Renal cortex interstitium (tissue), 11 donors: Measurements from ENCODE around the gene HOMER3. TPM values are rescaled to one million over a fixed set of nuclear protein-coding genes. Genes with fewer than 3 reads are reported as not detected.
"Not testable (repeated sequence)": the region's sequence is repeated elsewhere in the genome, so short reads cannot be mapped to it uniquely, and the experiment has no call there.

Source experiments
- DNase-seq, 11 donors: peaks; one replicate each; pipeline ENCODE4 v3.0.0-alpha.2; 2013; ENCODE audit warnings: low read depth in 9 of 11, low spot score in 4 of 11; ENCODE audit errors: extremely low read depth in 1 of 11
- polyA plus RNA-seq, 3 donors: library from polyadenylated mRNA; unstranded; fragments of 120-200 nt; gene quantifications; one replicate each; pipeline ENCODE4 v1.2.1, GENCODE V29; 2013; ENCODE audit not compliant: insufficient read length in 3 of 3

Gene HOMER3
- polyA plus RNA-seq, 3 donors, result 45.6 to 70.4 (median 62.5) TPM

DNA sequence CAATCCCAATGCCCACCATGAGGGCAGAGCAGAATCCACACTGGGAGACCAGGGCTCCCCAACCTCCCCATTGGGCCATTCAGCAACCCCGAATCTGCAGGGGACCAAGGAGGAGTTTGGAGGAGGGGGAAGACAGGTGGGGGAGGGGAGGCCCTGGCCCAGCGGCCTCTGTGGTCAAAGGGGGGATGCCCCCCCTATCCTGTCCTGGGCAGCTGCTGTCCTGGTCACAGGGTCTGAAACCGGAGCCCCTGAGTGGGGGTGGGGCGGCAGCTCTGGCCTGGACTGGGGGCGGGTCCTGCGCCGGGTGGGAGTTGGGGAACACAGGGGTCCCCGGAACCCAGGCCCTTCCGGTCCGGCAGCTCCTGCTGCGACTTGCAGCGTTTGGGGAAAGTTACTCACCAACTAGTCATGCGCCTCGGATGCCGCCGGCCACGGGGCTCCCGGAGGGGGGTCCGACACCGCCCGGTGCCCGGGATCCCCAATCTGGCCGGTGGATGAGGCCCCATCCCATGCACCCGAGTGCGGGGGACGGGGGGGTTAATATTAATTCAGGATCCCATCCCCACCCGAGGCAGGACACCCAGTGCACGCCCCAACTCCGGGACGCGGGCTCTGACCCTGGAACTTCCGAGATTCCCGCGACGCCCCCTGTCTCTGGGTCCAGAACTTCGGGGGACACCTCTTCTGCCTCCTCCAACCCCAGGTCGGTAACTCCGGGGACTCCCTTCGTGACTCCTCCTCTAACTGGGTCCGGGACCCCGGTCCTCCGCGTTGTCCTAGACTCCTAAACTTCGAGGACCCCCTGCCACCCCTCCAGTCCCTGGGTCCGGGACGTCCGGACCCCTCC is 872 bp downstream of the HOMER3 start:
- peak in 4 of 11 donors; percentile 46 to 68 (median 62) for DNase-seq

DNA sequence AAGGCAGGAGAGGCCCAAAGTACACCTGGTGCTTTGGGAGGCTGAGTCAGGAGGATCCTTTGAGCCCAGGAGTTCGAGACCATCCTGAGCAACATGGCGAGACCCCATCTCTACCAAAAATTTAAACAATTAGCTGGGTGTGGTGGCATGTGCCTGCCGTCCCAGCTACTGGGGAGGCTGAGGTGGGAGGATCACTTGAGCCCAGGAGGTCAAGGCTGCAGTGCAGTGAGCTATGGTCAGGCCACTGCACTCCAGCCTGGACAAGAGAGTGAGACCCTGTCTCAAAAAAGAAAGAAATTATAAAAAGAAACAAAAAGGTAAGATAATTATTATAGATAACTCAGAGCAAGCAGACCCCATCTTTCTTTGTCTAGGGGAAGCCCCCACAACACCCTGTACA is 1.9 kb downstream of the HOMER3 start:
- DNase-seq, result no peak

DNA sequence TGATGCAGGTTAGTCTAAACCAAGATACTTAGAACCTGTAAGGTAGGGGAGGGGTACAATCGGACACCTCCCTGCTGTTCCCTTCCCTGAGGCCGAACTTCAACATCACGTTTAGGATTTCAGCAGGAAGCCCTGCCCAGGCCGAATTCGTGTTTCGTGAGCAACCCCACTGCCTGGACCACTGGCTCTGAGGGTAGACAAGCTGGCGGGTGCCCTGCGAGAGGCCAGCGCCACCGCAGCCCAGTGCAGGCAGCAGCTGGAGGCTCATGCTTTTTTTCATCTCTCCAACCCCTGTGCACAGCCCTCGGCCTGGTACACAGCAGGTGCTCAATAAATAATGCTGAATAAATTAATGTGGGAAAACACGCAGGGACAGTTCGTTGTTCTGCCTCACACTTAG is 7.7 kb downstream of the HOMER3 start:
- no peak for DNase-seq

DNA sequence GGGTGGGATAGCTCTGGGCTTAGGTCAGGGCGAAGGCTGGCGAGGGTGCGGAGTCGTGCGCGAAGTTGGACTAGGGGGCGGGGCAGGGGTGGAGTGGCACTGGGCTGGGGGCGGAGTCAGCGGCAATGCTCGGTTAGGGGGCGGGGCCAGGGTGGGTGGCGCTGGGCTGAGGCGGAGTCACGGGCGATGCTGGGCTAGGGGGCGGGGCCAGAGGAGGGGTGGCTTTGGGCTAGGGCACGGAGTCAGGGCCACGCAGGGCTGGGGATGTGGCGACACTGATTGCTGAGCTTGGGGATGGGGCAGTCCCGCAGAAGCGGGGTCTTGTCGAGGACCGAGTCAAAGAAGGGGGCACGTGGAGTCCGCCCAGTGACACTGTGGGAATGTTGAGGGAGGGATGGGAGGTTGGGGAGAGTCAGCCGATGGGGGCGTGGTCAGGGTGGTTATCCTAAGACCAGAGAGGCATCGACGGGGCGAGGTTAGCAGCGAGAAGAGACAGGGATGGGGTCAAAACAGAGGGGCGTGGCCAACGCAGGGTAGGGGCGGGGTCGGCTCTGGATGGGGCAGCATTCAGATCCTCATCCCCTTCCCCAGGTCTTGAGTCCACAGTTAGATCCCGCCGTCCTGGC is 8.7 kb downstream of the HOMER3 start:
- DNase-seq, result peak in 2 of 11 donors; percentile 21 to 41

DNA sequence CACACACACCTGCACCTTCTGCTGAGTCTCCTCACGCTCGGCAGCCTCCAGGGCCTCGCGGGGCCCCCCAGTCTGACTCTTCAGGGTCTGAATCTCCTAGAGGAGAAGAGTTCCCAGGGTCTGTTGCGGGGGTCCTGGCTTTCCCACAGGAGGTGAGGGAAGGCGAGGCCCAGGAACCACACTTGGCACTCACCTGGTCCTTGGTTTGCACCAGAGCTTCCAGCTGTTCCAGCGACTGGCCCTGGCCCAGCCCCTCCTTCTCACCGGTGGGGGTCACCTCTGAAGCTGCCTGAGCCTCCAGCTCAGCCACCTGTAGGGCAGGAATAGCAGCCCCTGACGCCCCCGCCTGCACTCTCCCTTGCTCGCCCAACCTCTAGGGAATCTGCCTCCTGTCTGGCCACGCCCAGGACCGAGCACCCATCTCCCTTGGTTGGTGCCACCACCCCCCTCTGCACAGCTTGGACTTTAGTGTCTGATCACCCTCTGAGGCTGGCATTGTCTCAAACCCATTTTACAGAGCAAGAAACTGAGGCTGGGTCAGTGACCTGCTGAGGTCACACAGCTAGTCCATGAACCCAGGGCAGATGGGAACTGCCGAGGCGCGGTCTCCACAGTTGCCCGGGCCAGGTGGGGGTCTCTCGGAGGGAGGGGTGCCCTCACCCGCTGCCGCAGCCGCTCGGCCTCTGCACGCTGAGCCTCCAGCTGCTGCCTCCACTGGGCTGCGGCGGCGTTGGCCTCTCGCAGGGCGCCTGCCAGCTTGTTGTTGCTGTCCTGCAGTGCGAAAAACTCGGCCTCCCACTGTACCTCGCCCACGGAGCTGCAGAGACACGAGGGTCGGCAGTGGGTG is 9.5 kb downstream of the HOMER3 start:
- DNase-seq, result no peak

DNA sequence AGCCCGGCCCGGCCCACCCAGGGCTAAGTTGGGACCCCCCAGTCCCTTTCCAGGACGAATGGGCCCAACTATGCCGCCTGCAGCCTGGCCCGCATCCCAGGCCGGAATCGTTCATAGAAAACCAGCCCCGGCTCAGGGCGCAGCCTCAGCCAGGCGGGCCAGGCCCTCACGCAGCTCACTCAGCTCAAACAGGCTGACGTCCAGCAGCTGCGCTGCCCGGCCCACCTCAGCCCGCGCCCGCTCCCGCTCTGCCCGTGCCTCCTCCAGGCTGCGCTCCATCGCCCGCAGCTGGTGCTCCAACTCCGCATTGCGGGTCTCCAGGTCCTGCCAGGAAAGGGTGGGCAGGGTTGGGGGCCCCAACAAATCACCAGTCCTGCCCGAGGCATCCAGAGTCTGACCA is 11.7 kb downstream of the HOMER3 start:
- DNase-seq, result no peak

DNA sequence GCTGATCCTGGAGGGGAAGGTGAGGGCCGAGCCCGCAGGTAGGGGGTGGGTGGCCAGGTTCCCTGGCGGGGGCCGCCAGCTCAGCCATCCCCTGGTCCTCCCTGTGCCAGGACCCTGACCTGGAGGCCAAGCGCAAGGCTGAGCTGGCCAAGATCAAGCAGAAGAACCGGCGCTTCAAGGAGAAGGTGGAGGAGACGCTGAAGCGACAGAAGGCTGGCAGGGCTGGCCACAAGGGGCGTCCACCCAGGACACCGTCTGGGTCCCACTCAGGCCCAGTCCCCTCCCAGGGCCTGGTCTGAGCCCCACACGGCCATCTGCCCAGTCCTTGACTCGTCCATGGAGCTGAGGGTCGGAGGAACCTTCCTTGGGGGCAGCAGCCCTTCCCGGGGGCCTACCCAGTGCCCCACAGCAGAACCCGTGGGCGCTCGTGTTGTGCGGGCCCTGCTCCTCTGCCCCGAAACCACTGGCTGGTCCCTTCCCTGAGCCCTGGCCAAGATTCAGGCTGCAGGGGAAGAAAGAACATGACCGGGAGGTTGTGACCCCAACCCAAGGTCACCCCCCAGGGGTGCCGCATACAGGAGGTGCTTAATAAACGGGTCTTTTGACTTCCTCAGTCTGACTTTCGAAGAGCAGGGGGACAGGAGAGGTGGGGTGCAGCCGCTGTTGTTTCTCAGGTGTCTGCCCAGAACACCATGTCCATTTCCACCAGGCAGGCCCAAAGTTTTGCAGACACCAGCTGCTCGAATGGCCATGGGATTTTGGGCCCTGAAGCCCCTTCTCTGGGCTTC is 12.8 kb downstream of the HOMER3 start:
- DNase-seq, result no peak

DNA sequence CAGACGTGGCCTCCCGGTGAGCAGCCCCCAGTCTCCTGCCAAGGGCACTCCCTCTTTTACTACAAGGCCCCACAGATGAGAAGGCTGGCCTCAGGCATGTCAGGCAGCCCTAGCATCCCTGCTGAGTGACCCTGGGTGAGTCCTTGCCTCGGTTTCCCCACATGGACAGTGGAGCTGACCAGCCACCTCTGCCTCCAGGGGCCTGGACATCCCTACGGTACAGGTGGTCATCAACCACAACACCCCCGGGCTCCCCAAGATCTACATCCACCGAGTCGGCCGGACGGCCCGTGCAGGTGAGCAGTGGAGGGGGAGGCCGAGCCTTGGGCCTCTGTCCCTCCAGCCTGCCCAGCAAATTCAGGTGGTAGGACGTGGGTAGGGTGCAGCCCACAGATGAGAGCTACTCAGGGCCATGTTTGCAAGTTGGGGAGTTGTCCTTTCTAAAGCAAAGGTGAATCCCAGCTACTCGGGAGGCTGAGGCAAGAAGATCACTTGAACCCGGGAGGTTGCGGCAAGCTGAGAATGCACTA is 16.3 kb downstream of the HOMER3 start:
- DNase-seq, result no peak

DNA sequence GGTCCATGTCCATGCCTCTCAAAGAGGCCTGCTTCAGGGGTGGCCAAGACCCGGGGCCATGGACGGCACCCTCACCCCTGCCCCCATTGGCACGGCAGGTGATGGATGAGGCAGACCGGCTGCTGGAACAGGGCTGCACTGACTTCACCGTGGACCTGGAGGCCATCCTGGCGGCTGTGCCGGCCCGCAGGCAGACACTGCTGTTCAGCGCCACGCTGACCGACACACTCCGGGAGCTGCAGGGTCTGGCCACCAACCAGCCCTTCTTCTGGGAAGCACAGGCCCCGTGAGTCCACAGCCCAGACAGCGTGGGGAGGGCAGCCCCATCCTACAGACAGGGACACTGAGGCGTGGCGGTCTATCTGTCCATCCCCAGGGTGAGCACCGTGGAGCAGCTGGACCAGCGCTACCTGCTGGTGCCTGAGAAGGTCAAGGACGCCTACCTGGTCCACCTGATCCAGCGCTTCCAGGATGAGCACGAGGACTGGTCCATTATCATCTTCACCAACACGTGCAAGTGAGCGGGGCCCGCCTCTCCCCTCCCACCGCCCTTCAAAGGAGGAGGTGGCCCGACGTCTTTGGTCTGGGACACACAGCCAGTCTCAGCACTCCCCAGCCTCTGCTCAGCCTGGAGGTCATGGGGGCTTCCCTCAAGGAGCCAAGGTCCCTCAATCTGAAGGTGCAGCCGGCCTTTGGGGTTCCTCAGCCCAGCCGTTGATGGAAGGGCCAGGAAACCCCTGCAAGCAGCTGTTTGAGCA is 18.6 kb downstream of the HOMER3 start:
- no peak for DNase-seq

DNA sequence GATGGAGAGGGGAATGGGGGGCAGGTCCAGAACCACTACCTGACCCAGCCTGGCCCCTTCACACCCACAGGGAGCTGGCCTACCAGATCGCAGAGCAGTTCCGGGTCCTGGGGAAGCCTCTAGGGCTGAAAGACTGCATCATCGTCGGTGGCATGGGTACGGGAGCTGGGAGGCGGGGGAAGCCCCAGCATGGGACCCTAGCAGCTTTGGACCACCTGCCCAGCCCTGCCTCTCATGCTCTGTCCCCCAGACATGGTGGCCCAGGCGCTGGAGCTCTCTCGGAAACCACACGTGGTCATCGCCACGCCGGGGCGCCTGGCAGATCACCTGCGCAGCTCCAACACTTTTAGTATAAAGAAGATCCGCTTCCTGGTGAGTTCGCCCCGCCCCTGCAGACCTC is 19.4 kb downstream of the HOMER3 start:
- no peak for DNase-seq

DNA sequence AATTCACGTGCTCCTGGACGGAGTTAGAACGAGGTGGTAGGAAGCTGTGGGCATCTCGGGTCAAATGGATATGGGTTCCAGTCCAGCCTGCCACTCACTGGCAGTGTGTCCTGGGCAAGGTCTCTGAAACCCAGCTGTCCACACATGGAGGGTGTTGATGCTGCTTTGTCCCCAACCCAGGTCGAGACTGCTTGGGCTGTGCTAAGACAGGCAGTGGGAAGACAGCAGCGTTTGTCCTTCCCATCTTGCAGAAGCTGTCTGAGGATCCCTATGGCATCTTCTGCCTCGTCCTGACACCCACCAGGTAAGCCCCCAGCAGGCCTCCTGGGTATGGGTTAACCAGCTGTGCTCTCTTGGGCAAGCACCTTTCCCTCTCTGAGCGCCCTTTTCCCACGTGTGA is 20.6 kb downstream of the HOMER3 start:
- DNase-seq, result no peak

DNA sequence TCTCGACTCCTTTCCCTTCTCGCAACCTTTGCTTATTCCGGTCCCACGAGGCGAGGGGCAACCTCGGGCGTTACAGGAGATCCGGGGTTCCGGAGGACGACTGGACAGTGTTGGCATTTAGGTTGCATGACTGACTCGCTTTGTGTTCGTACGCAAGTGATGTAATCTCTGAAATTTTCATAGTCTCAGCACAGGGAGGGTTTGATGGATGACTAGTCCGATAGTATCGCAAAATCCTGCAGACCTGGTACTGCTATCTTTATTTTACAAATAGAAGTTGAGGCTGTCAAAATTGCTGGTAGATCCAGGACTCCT is 21.2 kb downstream of the HOMER3 start:
- DNase-seq, result no peak

DNA sequence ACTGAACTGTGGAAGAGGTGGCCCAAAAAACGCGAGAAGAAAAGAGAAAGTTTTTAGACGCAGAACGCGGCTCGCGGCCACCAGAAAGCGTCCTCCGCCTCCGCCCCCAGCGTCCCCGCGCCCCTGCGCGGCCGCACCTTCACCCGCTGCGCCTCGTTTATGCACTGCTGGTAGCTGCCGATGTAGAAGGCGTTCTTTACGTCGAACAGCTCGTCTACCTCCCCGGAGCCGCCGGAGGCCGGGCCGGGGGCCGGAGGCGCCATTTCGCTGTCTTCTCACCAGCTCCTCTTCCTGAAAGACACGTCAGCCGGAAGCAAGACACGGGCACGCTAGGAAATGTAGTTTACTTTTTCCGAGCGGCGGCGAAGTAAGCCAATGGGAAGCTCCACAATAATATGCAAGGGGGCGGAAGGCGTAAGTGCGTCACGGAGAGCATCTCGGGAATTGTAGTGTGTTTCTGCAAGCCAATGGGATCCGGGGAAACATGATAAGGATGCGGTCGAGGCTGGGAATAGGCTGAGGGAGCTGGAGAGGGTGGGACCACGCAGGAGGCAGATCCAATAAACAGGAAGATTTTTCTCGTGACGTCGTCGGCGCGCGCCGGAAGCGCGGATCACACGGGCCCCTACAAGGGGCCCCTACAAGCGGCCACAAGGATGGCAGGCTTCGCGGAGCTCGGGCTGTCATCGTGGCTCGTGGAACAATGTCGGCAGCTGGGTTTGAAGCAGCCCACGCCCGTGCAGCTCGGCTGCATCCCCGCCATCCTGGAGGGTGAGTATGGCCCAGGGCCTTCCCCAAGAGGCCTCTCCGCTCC is 21.7 kb downstream of the HOMER3 start, which contains the start of the genes COPE and DDX49:
Gene COPE (minus strand): TSS at position 302 of the 814 bp plus-strand sequence. CDS start 39 bp downstream, at position 263.
Gene DDX49 (plus strand): TSS at position 630 of the 814 bp plus-strand sequence. CDS start 27 bp downstream, at position 657.
- DNase-seq, result peak; percentile 96 to 100 (median 99)

DNA sequence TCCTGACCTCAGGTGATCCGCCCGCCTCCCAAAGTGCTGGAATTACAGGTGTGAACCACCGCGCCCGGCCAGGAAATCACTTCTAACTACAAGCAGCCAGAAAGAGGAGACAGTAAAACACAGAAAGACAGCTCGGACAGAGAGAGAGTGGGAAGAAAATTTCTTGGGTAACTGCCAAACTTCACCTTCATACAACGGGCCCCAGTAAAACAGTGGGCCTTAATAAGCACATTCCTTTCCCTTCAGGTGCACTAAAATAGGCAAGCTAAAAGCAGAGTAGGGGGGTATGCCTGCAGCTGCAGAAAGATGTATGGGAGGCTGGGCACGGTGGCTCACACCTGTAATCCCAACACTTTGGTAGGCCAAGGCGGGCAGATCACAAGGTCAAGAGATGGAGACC is 23.4 kb downstream of the HOMER3 start:
- DNase-seq, result not testable (repeated sequence)

DNA sequence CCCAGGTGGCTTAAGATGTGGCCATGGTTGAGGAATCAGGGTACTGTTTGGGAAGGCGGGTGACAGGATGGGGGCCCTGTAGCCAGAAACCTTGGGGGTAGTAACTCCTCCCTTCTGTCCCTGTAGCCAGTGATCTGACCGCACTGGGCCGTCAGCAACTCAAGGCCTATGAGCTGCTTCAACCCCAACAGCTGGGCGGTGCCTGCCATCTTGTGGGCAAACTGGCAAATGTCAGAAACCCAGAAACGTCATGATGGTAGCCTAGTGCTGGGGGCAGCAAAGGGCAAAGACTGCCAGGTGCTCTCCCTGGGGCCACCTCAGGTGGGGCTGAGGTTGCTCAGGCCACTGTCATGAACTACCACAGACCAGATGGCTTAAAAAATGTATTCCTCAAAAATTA is 25.4 kb downstream of the HOMER3 start:
- DNase-seq, result no peak

DNA sequence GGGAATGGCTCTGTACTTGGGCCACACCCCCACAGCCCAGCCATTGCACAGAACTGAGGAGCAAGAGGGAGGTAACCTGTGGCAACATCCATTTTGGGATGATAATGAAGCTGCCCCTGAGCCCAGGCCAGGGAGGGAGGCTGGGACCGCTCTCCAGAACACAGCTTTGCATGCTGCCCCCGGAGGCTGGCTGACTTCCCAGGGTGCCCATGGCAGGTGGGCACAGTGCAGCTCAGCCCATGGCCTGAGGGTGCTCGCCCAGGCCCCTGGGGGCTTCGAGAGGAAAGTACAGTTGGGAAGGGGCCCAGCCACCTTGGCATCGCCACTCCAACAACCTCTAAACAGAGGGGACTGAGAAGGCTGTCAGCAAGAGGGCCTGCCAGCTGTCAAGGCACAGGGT is 27.6 kb downstream of the HOMER3 start:
- DNase-seq, result no peak

DNA sequence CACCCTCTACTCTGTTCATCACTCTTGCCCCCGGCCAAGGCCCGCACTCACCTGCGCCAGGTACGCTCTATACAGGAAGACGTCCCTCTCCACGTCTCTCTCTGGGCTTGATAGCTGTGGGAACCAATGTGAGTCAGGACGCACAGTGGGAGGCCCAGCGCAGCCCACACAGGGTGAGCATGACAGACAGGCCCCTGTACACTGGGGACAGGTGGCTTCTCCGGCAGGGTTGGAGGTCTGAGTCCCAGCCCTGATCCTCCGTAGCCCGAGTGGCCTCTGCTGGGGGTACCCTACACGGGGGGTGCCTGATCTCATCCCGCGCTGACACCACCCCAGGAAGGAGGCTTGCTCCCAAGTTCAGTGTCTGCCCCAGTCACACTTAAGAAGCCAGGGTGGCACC is 28.1 kb downstream of the HOMER3 start:
- no peak for DNase-seq
